ENCODE data around the gene ZNF493.
A peak's percentile ranks its signal among the peaks of the same experiment; 100 is the strongest.

Gene ZNF493

GRCh38 chr19:21396893-21397572, at the start of gene ZNF493:
ZNF493 (plus strand) TSS chr19:21397133; CDS start chr19:21397238, 105 bp downstream.
- peak; percentile 98 for FAIRE-seq
- peak; percentile 50 for DNase-seq (ENCODE audit: extremely low spot score, insufficient read length, low read depth)

GRCh38 chr19:21352830-21353229, 44.1 kb upstream of the ZNF493 start:
- FAIRE-seq: no peak
- DNase-seq (ENCODE audit: extremely low spot score, insufficient read length, low read depth): no peak

GRCh38 chr19:21358768-21359451, 38.0 kb upstream of the ZNF493 start, which contains the start of gene ZNF738:
ZNF738 (plus strand) TSS chr19:21359000; CDS start chr19:21359141, 141 bp downstream.
- DNase-seq (ENCODE audit: extremely low spot score, insufficient read length, low read depth) (peak; percentile 70), FAIRE-seq (peak; percentile 96)

- DNase-seq (ENCODE audit: extremely low spot score, insufficient read length, low read depth) (no peak), FAIRE-seq (no peak)
Measured at GRCh38 chr19:21362291-21362690, 34.6 kb upstream of the ZNF493 start.

- DNase-seq (ENCODE audit: extremely low spot score, insufficient read length, low read depth): no peak
- FAIRE-seq: no peak
Measured at GRCh38 chr19:21383980-21384582, 12.9 kb upstream of the ZNF493 start.

GRCh38 chr19:21396121-21396520, 812 bp upstream of the ZNF493 start:
- FAIRE-seq: no peak
- no peak for DNase-seq (ENCODE audit: extremely low spot score, insufficient read length, low read depth)

GRCh38 chr19:21398851-21399250, 1.9 kb downstream of the ZNF493 start:
- FAIRE-seq: no peak
- no peak for DNase-seq (ENCODE audit: extremely low spot score, insufficient read length, low read depth)

- FAIRE-seq: no peak
- no peak for DNase-seq (ENCODE audit: extremely low spot score, insufficient read length, low read depth)
Measured at GRCh38 chr19:21402303-21402985, 5.5 kb downstream of the ZNF493 start.

- FAIRE-seq (no peak), DNase-seq (ENCODE audit: extremely low spot score, insufficient read length, low read depth) (no peak)
Measured at GRCh38 chr19:21410166-21410565, 13.2 kb downstream of the ZNF493 start.

GRCh38 chr19:21422244-21422643, 25.3 kb downstream of the ZNF493 start:
- no peak for FAIRE-seq
- DNase-seq (ENCODE audit: extremely low spot score, insufficient read length, low read depth): no peak

- FAIRE-seq: no peak
- DNase-seq (ENCODE audit: extremely low spot score, insufficient read length, low read depth): no peak
Measured at GRCh38 chr19:21423057-21424041, 26.4 kb downstream of the ZNF493 start.

- no peak for DNase-seq (ENCODE audit: extremely low spot score, insufficient read length, low read depth)
- no peak for FAIRE-seq
Measured at GRCh38 chr19:21430675-21431074, 33.7 kb downstream of the ZNF493 start.

GRCh38 chr19:21432590-21432989, 35.7 kb downstream of the ZNF493 start:
- DNase-seq (ENCODE audit: extremely low spot score, insufficient read length, low read depth) (no peak), FAIRE-seq (no peak)

- FAIRE-seq (no peak), DNase-seq (ENCODE audit: extremely low spot score, insufficient read length, low read depth) (no peak)
Measured at GRCh38 chr19:21434516-21434915, 37.6 kb downstream of the ZNF493 start.

- FAIRE-seq: no peak
- no peak for DNase-seq (ENCODE audit: extremely low spot score, insufficient read length, low read depth)
Measured at GRCh38 chr19:21434967-21435544, 38.1 kb downstream of the ZNF493 start.

- FAIRE-seq: no peak
- DNase-seq (ENCODE audit: extremely low spot score, insufficient read length, low read depth): no peak
Measured at GRCh38 chr19:21439201-21439751, 42.3 kb downstream of the ZNF493 start.

- DNase-seq (ENCODE audit: extremely low spot score, insufficient read length, low read depth) (no peak), FAIRE-seq (no peak)
Measured at GRCh38 chr19:21440321-21440720, 43.4 kb downstream of the ZNF493 start.

- DNase-seq (ENCODE audit: extremely low spot score, insufficient read length, low read depth) (no peak), FAIRE-seq (no peak)
Measured at GRCh38 chr19:21451187-21451586, 54.3 kb downstream of the ZNF493 start.

GRCh38 chr19:21454901-21455300, 58.0 kb downstream of the ZNF493 start:
- no peak for DNase-seq (ENCODE audit: extremely low spot score, insufficient read length, low read depth)
- FAIRE-seq: no peak

Measured in GM18507 (cell line).